HG02973 (cell line): ENCODE measurements around the gene MROH2B.
"Not testable (repeated sequence)": the region's sequence is repeated elsewhere in the genome, so short reads cannot be mapped to it uniquely, and the experiment has no call there.

ENCODE experiments used
- ATAC-seq: cut with Tn5 transposase; IDR thresholded peaks from one replicate; pipeline ENCODE4 v1.9.1; 2021; ENCODE audit warnings: moderate library complexity; ENCODE audit not compliant: unreplicated experiment

MROH2B gene

GRCh38 chr5:41032973-41033372, 38.2 kb downstream of the MROH2B start:
- no peak for ATAC-seq

GRCh38 chr5:41022600-41022999, 48.5 kb downstream of the MROH2B start:
- not testable (repeated sequence) for ATAC-seq

- no peak for ATAC-seq
These were observed 58.8 kb downstream of the MROH2B start for GRCh38 chr5:41012318-41012717.

GRCh38 chr5:41010572-41010971, 60.6 kb downstream of the MROH2B start:
- no peak for ATAC-seq

DNA sequence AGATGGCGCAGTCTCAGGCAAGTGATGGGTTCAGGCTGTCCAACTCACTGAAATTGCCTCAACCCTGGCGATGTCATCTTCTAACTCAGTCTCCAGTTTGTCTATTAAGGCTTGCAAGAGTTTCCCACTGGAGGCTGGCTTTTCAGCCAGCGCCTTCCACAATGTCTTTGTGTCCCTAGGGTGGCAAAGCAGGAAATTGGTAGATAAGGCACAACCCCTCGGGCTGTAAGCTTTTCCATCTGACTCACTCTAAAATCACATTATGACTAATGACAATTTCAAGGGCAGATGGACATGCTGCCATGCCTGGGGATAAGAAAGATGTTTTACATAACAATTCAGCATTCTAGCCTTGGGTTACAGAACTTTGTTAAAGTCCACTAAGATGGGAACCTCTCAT, 61.9 kb downstream of the MROH2B start:
- ATAC-seq, result no peak

GRCh38 chr5:41004931-41005330, 66.2 kb downstream of the MROH2B start:
- ATAC-seq, result no peak

GRCh38 chr5:41003670-41004376, 67.3 kb downstream of the MROH2B start:
- no peak for ATAC-seq

DNA sequence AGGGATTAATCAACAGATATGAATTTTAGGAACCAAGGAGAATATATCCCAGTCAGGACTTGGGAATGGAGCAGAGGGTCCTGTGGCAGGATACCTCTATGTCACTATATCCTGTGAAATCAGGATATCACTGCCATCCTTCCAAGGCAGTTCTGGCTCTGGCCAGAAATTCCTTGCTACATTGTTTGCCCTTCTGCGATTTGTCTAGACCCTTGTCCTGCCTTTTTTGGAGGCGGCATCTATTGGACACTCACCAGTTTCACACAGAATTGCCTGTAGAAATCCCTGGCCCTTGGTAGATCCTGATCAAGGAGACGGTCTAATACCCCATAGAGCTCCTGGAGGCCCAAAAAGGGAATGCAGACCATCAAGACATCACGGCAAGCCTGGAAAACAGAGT, 71.2 kb downstream of the MROH2B start:
- ATAC-seq, result no peak

- ATAC-seq, result no peak
These were observed 72.0 kb downstream of the MROH2B start for GRCh38 chr5:40999142-40999541.

GRCh38 chr5:40995801-40996586, 75.1 kb downstream of the MROH2B start:
- no peak for ATAC-seq

DNA sequence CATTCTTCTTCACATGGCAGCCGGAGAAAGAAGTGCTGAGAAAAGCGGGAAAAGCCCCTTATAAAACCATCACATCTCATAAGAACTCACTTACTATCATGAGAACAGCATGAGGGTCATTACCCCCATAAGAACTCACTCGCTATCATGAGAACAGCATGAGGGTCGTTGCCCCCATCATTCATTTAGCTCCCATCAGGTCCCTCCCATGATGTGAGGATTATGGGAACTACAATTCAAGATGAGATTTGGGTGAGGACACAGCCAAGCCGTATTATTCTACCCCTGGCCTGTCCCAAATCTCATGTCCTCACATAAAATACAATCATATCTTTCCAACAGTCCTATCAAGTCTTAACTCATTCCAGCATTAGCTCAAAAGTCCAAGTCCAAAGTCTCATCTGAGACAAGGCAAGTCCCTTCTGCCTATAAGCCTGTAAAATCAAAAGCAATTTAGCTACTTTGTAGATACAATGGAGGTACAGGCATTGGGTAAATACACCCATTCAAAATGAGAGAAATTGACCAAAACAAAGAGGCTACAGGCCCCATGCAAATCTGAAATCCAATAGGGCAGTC, 79.1 kb downstream of the MROH2B start:
- ATAC-seq, result no peak

- ATAC-seq, result no peak
These were observed 79.8 kb downstream of the MROH2B start for GRCh38 chr5:40991168-40991980.

DNA sequence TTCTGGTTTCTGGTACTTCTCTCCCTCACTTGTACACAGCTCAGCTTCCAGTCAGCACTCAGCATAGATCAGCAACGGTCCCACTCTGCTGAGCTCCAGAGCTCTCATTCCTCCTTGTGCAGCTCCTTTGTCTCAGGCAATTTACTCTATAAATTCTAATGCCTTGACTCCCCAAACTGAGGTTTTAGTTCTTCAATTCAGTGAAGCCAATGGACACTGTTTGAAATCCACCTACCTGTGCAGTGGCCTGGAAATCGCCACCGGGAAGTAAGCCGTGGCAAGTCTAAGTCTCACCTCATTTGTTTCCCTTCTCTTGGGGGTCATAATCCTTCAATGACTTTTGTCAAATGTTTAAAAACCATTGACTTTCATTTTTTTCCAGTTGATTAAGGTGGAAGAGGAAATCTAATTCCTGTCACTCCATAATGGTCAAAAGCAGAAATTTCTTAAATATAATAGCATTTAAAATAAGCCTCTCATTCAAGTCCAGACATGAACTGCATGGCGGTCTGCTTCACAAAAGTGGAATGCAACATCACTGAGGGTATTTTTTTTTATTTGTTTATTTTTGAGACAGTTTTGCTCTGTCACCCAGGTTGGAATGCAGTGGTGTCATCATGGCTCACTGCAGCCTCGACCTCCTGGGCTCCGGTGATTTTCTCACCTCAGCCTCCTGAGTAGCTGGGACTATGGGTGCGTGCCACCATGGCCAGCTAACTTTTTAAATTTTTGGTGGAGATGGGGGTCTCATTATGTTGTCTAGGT, 82.2 kb downstream of the MROH2B start:
- no peak for ATAC-seq

DNA sequence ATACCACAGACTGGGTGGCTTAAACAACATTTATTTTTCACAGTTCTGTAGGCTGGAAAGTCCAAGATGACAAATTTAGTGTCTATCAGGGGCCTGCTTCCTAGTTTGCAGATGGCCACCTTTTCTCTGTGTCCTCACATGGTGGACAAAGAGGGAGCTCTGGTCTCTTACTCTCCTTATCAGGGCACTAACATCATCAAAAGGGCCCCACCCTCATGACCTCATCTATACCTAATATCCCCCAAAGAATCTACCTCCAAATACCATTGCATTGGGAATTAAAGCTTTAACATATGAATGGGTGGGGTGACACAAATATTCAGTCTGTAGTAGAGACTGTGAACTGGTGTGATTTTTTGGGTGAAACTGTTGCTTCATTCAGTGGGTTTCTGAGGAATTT, 83.8 kb downstream of the MROH2B start:
- no peak for ATAC-seq

DNA sequence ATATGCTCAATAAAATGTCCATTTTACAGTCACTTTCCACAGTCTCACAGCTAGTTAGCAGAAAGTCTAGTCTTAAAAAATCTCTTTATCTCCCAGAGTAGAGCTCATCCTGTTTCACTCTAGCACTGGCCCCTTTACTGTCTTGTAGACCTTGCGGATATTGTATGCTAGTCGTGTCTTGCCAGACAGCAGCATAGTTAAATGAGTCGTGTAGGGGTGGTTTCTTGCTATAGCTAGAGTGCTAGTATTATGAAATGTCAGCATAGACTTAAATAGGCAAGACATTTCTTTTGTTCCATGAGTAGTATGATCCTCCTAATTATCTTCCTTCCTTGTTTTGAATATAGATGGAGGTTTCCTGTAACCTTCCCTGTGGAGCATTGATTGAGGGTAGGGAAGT, 84.5 kb downstream of the MROH2B start:
- no peak for ATAC-seq

- no peak for ATAC-seq
These were observed 85.6 kb downstream of the MROH2B start for GRCh38 chr5:40985501-40985900.

DNA sequence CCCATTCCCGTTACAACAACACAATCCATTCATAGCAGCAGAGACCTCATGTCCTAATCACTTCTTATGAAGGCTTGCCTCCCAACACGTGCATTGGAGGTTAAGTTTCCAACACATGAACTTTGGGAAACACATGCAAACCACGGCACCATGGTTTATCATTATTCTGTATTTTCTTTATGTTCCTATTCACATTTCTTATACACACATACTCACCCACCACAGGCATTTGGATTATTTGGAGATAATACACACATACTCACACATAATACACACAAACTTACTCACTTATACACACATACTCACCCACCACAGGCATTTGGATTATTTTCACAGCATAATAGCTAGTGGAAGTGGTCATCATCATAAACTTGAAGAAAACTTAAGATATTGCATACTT, 86.3 kb downstream of the MROH2B start:
- ATAC-seq, result no peak

DNA sequence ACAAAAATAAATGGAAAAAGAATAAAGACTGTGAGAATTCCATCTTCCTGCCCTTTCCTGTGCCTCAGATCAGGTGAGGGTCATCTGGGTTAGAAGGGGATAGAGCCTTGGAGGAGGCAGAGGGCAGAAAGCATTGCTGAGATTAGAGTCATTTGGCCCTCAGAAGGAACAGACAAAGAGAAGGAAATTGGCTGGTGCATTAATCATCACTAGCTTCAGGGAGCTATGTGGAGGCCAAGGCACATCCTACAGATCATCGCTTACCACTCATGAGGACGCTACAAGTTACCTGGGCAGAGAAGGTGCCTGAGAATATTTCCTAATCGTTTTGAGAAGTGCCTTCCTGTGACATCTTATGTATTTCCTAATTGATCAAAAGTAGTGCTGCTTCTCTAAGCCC, 87.4 kb downstream of the MROH2B start:
- no peak for ATAC-seq

- no peak for ATAC-seq
These were observed 89.7 kb downstream of the MROH2B start for GRCh38 chr5:40981420-40981819.

DNA sequence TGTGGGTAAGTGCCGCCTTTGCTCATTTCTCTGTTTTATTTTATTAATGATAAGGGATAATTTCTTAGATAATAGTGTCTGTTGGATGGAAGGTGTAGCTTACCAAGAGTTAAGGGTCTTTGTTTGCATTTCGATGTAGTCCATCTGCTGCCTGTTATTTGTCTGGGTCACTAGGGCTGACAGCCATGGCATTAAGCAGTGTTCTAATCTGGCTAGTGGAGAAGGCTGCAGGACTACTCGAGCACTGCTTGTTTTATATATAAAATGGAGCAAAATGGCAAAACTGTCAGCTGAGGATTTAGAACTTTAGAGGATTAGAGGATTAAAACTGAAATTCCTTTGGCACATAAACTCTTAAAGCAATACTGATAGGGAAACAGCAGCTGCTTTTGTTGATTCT, 94.3 kb downstream of the MROH2B start:
- no peak for ATAC-seq

GRCh38 chr5:40976041-40976440, 95.1 kb downstream of the MROH2B start:
- ATAC-seq, result no peak
